ENCODE measurements around the gene FAM227B. TPM values are rescaled to one million over a fixed set of nuclear protein-coding genes. Genes with fewer than 3 reads are reported as not detected.

FAM227B gene
- total RNA-seq, 1 donor from 2014 or later, result 2.9 TPM

- no peak overlapping the region for H3K27ac ChIP-seq
- DNase-seq (ENCODE audit: extremely low spot score in 2 of 2), result no peak
- no peak for TF ChIP-seq POLR2A (IDR thresholded peaks at IDR 0.05)
- intact Hi-C loops (cut with DNase I), result no loop called here
- H3K9me3 ChIP-seq, result no peaks in the 10 kb centered on the region
- H3K4me3 ChIP-seq, result no peak overlapping the region
- H3K27me3 ChIP-seq, result no peaks in the 10 kb centered on the region
- H3K4me1 ChIP-seq, result peaks cover 21% of the 10 kb centered on the region
- no peaks in the 10 kb centered on the region for H3K36me3 ChIP-seq
These were observed 180.8 kb downstream of the FAM227B start for GRCh38 chr15:49439678-49440395.

GRCh38 chr15:49438962-49439631, 181.5 kb downstream of the FAM227B start:
- intact Hi-C loops (cut with DNase I), result no loop called here
- TF ChIP-seq POLR2A (IDR thresholded peaks at IDR 0.05) (no peak), POLR2AphosphoS5 (IDR thresholded peaks at IDR 0.05; ENCODE audit: insufficient read depth in 1 of 2, low read depth in 1 of 2) (no peak), CTCF (IDR thresholded peaks at IDR 0.05) (no peak)
- no peaks in the 10 kb centered on the region for H3K9me3 ChIP-seq
- H3K27me3 ChIP-seq, result no peaks in the 10 kb centered on the region
- no peak for DNase-seq (ENCODE audit: extremely low spot score in 2 of 2)
- H3K4me1 ChIP-seq, result peaks cover 26% of the 10 kb centered on the region
- H3K4me3 ChIP-seq, result no peak overlapping the region
- H3K36me3 ChIP-seq, result no peaks in the 10 kb centered on the region
- H3K27ac ChIP-seq, result peak overlapping the region; percentile 47

- intact Hi-C loops (cut with DNase I), result no loop called here
- peaks cover 26% of the 10 kb centered on the region for H3K4me1 ChIP-seq
These were observed 183.9 kb downstream of the FAM227B start for GRCh38 chr15:49436751-49437150.

GRCh38 chr15:49435174-49435573, 185.4 kb downstream of the FAM227B start:
- no peak for TF ChIP-seq POLR2A (IDR thresholded peaks at IDR 0.05)
- TF ChIP-seq POLR2AphosphoS5 (IDR thresholded peaks at IDR 0.05; ENCODE audit: insufficient read depth in 1 of 2, low read depth in 1 of 2), result no peak
- TF ChIP-seq CTCF (IDR thresholded peaks at IDR 0.05), result no peak
- Histone ChIP-seq H3K4me1 (peaks cover 38% of the 10 kb centered on the region), H3K27me3 (no peaks in the 10 kb centered on the region), H3K27ac (no peak overlapping the region), H3K9me3 (no peaks in the 10 kb centered on the region), H3K4me3 (no peak overlapping the region), H3K36me3 (no peaks in the 10 kb centered on the region)
- intact Hi-C loops (cut with DNase I), result no loop called here
- no peak for DNase-seq (ENCODE audit: extremely low spot score in 2 of 2)

More at GRCh38 chr15:49436751-49437150, 183.9 kb downstream of the FAM227B start:
- Histone ChIP-seq H3K9me3 (no peaks in the 10 kb centered on the region), H3K27ac (no peak overlapping the region), H3K4me3 (no peak overlapping the region), H3K27me3 (no peaks in the 10 kb centered on the region), H3K36me3 (no peaks in the 10 kb centered on the region)
- TF ChIP-seq CTCF (IDR thresholded peaks at IDR 0.05), result no peak
- no peak for TF ChIP-seq POLR2A (IDR thresholded peaks at IDR 0.05)
- TF ChIP-seq POLR2AphosphoS5 (IDR thresholded peaks at IDR 0.05; ENCODE audit: insufficient read depth in 1 of 2, low read depth in 1 of 2), result no peak
- DNase-seq (ENCODE audit: extremely low spot score in 2 of 2), result no peak

- intact Hi-C loops (cut with DNase I), result no loop called here
- no peak for DNase-seq (ENCODE audit: extremely low spot score in 2 of 2)
- no peaks in the 10 kb centered on the region for H3K36me3 ChIP-seq
- peak overlapping the region; percentile 65 for H3K27ac ChIP-seq
- H3K9me3 ChIP-seq, result no peaks in the 10 kb centered on the region
- H3K4me3 ChIP-seq, result peak overlapping the region in 1 of 2 donors; percentile 20
- TF ChIP-seq POLR2A (IDR thresholded peaks at IDR 0.05), result no peak
- TF ChIP-seq CTCF (IDR thresholded peaks at IDR 0.05), result no peak
- TF ChIP-seq POLR2AphosphoS5 (IDR thresholded peaks at IDR 0.05; ENCODE audit: insufficient read depth in 1 of 2, low read depth in 1 of 2), result no peak
- no peaks in the 10 kb centered on the region for H3K27me3 ChIP-seq
- H3K4me1 ChIP-seq, result peaks cover 23% of the 10 kb centered on the region
These were observed 190.6 kb downstream of the FAM227B start for GRCh38 chr15:49430046-49430445.

Data from vagina (tissue), 2 donors.